ENCODE results near the gene LCK. TPM values are rescaled to one million over a fixed set of nuclear protein-coding genes. Genes with fewer than 3 reads are reported as not detected.

Gene LCK
- total and polyA plus RNA-seq, 10 of the 15 experiments (the other 5 are each of a cell fraction or from before 2014, with no cell fraction given), result 31.5 to 173 (median 119) TPM

DNA sequence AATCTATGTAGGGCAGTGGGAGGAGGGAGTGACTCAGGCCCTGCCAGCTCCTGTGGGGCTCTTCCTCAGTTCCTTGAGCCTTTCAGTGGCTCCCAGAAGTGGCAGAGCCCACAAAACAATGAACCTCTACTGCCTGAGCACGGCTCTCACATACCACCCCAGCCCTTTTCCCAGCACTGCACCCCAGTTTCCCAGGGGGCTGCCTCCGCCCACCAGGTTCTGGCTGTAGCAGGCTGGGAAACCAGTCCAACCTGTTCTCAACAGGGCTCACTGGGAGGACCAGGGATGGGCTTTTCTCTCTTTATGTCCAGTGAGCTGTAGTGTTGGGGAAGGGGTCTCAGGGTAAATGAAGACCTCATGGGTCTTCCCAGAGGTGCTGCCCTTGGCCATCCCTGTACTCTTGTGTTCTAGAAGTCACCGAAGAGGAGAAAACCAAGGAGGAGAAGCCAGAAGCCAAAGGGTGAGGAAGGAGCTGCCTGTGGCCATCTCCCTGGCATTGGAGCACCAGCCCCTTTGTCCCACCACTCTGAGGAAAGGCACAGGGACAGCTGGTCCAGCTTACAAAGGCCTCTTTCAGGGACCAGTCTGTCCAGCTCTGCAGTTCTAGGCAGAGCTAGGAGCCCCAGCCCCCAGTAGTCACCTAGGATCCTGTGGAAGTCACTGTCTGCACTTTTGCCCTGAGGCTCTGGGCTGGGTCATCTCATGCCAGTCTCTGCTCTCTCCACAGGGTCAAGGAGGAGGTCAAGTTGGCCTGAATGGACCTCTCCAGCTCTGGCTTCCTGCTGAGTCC is 81.4 kb downstream of the LCK start:
- peaks cover 28% of the 10 kb centered on the region for H3K4me1 ChIP-seq (ENCODE audit: control insufficient read depth, insufficient read depth, low read length)
- WGBS (ENCODE audit: insufficient coverage, insufficient replicate concordance, low lambda C conversion rate, missing lambda C conversion rate), result 73% methylated on average over 3 of the region's 3 CpGs
- ChIA-PET RAD21 (ENCODE audit: unreplicated experiment) (interaction anchor here (0.8 to 2.5 kb wide), 11 partner anchors 11 to 117 kb away, joined by 3 to 13 read pairs (median 5); partner anchors contain the start of genes BSDC1 and LCK), CTCF (interaction anchor here (0.6 to 5.2 kb wide), 16 partner anchors 10 to 355 kb away, joined by 3 to 29 read pairs (median 4); partner anchors contain the start of gene BSDC1), POLR2A (interaction anchor here (0.6 to 2.3 kb wide), 14 partner anchors 8 to 132 kb away, joined by 3 to 10 read pairs (median 3); partner anchors contain the start of genes BSDC1, CCDC28B, HDAC1 and LCK), SMC1A (ENCODE audit: uncharacterized antibody, unreplicated experiment) (interaction anchor here (0.6 to 4.1 kb wide), 10 partner anchors 8 to 117 kb away, joined by 3 to 17 read pairs (median 4); partner anchors contain the start of gene BSDC1)
- peak overlapping the region; percentile 3; the same call in 1 of the 2 replicates for H3K27ac ChIP-seq (ENCODE audit: control insufficient read depth, insufficient read depth)
- peak overlapping the region; percentile 32; the same call in 1 of the 2 replicates for H3K4me2 ChIP-seq (ENCODE audit: control insufficient read depth, insufficient read depth)
- H3K9me3 ChIP-seq (replicated peaks; ENCODE audit: control insufficient read depth, insufficient read depth, low read length), result no peaks in the 10 kb centered on the region
- H3K9ac ChIP-seq (ENCODE audit: control insufficient read depth, insufficient read depth, low read length), result peak overlapping the region; percentile 6; the same call in 1 of the 2 replicates
- peaks cover 38 to 42% of the 10 kb centered on the region in 2 experiments for H3K36me3 ChIP-seq (ENCODE audit: control insufficient read depth in 2 of 2, insufficient read depth in 2 of 2, low read length in 1 of 2)
- ATAC-seq (no peak), FAIRE-seq (no peak), DNase-seq (ENCODE audit: low read depth, low spot score) (no peak)
- H3K79me2 ChIP-seq (ENCODE audit: control insufficient read depth, insufficient read depth, low read length), result peaks cover 24% of the 10 kb centered on the region
- H3K27me3 ChIP-seq (replicated peaks in 1 of 2; ENCODE audit: control insufficient read depth in 2 of 2, insufficient read depth in 2 of 2, low read length in 1 of 2), result no peaks in the 10 kb centered on the region
- BruUV-seq (replicated peaks), result no TSS peak
- no peak overlapping the region for H2AFZ ChIP-seq (ENCODE audit: control insufficient read depth, low read depth, low read length)
- in situ Hi-C loops (cut with MboI), result no loop called here
- TF ChIP-seq NFYA (IDR thresholded peaks at IDR 0.05; ENCODE audit: borderline replicate concordance, low read depth, low read length), result no peak
- no peak for TF ChIP-seq ATF7 (IDR thresholded peaks at IDR 0.05; ENCODE audit: low read depth)
- TF ChIP-seq MTA3 (IDR thresholded peaks at IDR 0.05; ENCODE audit: borderline replicate concordance, low read length), result 0 out of 2 replicates have a peak, but pooled peaks have one; percentile 6
- no peak for TF ChIP-seq TCF3 (IDR thresholded peaks at IDR 0.05; ENCODE audit: borderline replicate concordance, insufficient read depth, low read depth, low read length)
- TF ChIP-seq, protein P1, sequence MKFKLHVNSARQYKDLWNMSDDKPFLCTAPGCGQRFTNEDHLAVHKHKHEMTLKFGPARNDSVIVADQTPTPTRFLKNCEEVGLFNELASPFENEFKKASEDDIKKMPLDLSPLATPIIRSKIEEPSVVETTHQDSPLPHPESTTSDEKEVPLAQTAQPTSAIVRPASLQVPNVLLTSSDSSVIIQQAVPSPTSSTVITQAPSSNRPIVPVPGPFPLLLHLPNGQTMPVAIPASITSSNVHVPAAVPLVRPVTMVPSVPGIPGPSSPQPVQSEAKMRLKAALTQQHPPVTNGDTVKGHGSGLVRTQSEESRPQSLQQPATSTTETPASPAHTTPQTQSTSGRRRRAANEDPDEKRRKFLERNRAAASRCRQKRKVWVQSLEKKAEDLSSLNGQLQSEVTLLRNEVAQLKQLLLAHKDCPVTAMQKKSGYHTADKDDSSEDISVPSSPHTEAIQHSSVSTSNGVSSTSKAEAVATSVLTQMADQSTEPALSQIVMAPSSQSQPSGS (IDR thresholded peaks at IDR 0.05; ENCODE audit: low read length), result no peak
- TF ChIP-seq JUND (IDR thresholded peaks at IDR 0.05; ENCODE audit: low read depth, low read length), result no peak
- TF ChIP-seq POLR2A (IDR thresholded peaks at IDR 0.05; ENCODE audit: low read depth, low read length), result peak; percentile 67
- TF ChIP-seq BACH1 (IDR thresholded peaks at IDR 0.05; ENCODE audit: borderline replicate concordance), result 0 out of 2 replicates have a peak, but pooled peaks have one; percentile 39
- peak; percentile 84 for TF ChIP-seq POLR2AphosphoS2 (IDR thresholded peaks at IDR 0.05; ENCODE audit: low read depth, low read length)
- TF ChIP-seq PML (IDR thresholded peaks at IDR 0.05; ENCODE audit: low read length), result peak; percentile 43
- peak; percentile 81 for TF ChIP-seq POLR2AphosphoS5 (IDR thresholded peaks at IDR 0.05; ENCODE audit: low read length)
- TF ChIP-seq SMAD1 (IDR thresholded peaks at IDR 0.05; ENCODE audit: low read depth, partially characterized antibody), result no peak
- TF ChIP-seq STAT3 (IDR thresholded peaks at IDR 0.05; ENCODE audit: low read depth, low read length), result no peak
- H4K20me1 ChIP-seq (ENCODE audit: control insufficient read depth, insufficient read depth), result no peaks in the 10 kb centered on the region; the same call in 1 of the 2 replicates
- intact Hi-C loops (cut with micrococcal nuclease; ENCODE audit: unreplicated experiment), result no loop called here
- no peak overlapping the region for H3K4me3 ChIP-seq
